NCI-H226 (cell line): ENCODE results near the gene PTP4A2.

Experiments
- DNase-seq: peaks from one replicate; pipeline ENCODE4 v3.0.0-alpha.2; 2015

PTP4A2 gene

GRCh38 chr1:31883357-31883942, 54.7 kb downstream of the PTP4A2 start:
- DNase-seq: no peak

GRCh38 chr1:31881688-31882000, 56.5 kb downstream of the PTP4A2 start:
- no peak for DNase-seq

GRCh38 chr1:31880957-31881687, 57.0 kb downstream of the PTP4A2 start:
- DNase-seq: no peak

GRCh38 chr1:31879981-31880608, 58.1 kb downstream of the PTP4A2 start:
- no peak for DNase-seq

- no peak for DNase-seq
These were observed 60.1 kb downstream of the PTP4A2 start for GRCh38 chr1:31878058-31878457.

GRCh38 chr1:31877544-31877943, 60.6 kb downstream of the PTP4A2 start:
- no peak for DNase-seq

GRCh38 chr1:31875636-31876236, 62.4 kb downstream of the PTP4A2 start:
- DNase-seq: no peak

GRCh38 chr1:31874942-31875341, 63.2 kb downstream of the PTP4A2 start:
- no peak for DNase-seq

GRCh38 chr1:31872658-31873636, 65.2 kb downstream of the PTP4A2 start:
- no peak for DNase-seq

- DNase-seq: no peak
These were observed 66.5 kb downstream of the PTP4A2 start for GRCh38 chr1:31871703-31872102.

GRCh38 chr1:31870086-31870736, 68.0 kb downstream of the PTP4A2 start:
- no peak for DNase-seq

- no peak for DNase-seq
These were observed 68.7 kb downstream of the PTP4A2 start for GRCh38 chr1:31869449-31869848.

GRCh38 chr1:31868862-31869261, 69.3 kb downstream of the PTP4A2 start:
- DNase-seq: no peak

- no peak for DNase-seq
These were observed 70.6 kb downstream of the PTP4A2 start for GRCh38 chr1:31867546-31867945.

GRCh38 chr1:31866450-31867032, 71.6 kb downstream of the PTP4A2 start:
- no peak for DNase-seq

GRCh38 chr1:31865728-31866449, 72.3 kb downstream of the PTP4A2 start:
- DNase-seq: no peak

- DNase-seq: no peak
These were observed 76.1 kb downstream of the PTP4A2 start for GRCh38 chr1:31862071-31862470.

GRCh38 chr1:31861346-31861745, 76.8 kb downstream of the PTP4A2 start:
- no peak for DNase-seq

- no peak for DNase-seq
These were observed 77.6 kb downstream of the PTP4A2 start for GRCh38 chr1:31860581-31860980.

- no peak for DNase-seq
These were observed 78.4 kb downstream of the PTP4A2 start for GRCh38 chr1:31859719-31860118.

- no peak for DNase-seq
These were observed 79.1 kb downstream of the PTP4A2 start for GRCh38 chr1:31859044-31859443.
